ENCODE measurements around the gene FGD5.
"Not testable (repeated sequence)": the region's sequence is repeated elsewhere in the genome, so short reads cannot be mapped to it uniquely, and the experiment has no call there.

Gene FGD5

DNA sequence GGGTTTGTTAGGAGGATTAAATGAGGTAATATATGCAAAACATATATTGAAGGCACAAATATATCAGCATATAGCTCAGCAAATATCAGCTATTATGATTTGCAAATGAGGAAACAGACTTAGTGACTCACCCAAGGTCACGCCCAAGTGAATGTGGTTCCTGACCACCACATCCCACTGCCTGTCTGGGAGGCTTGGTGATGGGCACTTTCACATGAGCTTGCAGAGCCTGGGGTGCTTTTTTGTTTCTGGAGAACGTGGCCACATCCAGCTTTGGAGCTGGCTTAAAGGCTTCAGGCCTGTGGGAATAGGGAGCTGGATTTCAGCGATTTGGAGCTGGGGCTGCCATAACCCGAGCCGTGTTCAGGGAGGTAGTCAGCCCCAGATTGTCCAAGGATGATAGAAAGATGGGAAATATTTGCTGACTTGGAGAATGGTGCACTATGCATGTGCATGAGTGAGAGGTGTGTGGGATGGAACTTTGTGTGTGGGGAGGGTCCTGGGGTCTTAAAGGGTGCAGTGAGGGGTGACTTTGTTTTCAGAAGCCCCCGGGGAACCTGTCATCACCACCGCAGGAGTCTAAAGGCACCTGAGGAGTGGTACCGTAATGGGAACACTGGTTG lies 12.0 kb upstream of the FGD5 start:
- peak; percentile 1 to 26 for DNase-seq

DNA sequence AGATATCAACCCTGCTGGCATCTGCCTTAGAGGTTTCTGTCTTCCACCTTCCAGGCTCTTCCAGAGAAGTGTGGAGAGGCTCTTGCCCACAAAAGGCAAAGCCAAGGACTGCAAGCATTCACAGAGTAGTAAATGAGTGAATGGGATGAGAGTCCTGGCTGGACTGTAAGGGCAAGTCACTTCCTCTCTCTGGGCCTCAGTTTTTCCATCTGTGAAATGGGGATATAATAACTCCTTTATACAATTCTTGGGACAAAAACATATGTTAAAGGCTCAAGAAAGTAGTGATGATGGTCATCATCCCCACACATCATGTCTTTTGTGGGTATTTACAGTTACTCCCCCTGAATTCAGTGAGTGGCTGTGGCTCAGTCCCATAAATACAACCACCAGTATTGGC lies 10.7 kb upstream of the FGD5 start:
- no peak for DNase-seq

DNA sequence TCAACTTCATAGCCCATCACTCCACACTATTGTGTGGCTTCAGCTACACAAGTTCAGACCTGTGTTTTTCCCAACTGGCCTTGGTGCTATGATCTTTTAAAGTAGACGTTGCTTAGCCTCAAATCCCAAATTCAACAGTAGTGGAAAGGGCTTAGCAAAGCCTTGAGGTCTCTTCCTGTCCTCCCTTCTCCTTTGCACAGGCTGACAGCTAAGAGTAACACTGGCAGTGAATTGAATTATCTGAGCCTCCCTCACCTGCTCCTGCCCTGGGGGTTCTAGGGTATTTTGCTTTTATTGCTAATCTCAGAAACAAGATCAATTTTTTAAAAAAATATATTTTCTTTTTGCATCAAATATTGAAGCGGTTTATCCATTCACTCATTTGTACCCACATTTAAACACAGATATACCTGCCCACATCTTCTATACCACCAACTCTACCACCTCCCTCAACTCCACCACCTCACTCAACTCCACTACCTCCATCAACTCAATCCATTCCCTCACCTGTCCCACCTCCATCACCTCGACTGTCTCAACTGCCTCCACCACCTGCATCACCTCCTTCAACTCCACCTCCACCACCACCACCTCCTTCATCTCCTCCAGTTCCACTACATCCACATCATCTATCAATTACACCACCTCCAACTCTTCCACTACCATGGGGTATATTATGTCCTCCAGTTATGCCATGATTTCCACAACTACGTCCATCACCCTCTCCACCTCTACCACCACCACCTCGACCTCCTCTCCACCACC lies 10.1 kb upstream of the FGD5 start:
- DNase-seq, result no peak

DNA sequence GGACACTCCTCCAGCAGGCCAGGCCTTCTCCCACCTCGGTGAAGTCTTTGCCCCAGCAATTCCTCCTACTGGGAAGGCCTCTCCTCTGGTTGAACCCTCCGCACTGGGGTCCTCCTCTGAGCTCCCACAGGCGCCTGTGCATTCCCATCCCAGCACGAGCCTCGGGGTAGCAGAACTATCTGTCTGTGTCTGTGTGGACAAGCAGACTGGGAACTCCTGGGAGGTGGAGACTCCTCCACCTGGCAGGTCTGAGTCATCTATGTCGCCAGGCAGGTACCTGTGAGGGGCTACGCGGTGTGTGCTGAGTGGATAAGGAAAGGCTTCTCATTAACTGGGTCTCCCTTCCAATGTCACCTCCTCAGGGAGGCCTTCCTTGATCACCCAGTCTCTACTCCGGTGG lies 9.2 kb upstream of the FGD5 start:
- not testable (repeated sequence) for DNase-seq

DNA sequence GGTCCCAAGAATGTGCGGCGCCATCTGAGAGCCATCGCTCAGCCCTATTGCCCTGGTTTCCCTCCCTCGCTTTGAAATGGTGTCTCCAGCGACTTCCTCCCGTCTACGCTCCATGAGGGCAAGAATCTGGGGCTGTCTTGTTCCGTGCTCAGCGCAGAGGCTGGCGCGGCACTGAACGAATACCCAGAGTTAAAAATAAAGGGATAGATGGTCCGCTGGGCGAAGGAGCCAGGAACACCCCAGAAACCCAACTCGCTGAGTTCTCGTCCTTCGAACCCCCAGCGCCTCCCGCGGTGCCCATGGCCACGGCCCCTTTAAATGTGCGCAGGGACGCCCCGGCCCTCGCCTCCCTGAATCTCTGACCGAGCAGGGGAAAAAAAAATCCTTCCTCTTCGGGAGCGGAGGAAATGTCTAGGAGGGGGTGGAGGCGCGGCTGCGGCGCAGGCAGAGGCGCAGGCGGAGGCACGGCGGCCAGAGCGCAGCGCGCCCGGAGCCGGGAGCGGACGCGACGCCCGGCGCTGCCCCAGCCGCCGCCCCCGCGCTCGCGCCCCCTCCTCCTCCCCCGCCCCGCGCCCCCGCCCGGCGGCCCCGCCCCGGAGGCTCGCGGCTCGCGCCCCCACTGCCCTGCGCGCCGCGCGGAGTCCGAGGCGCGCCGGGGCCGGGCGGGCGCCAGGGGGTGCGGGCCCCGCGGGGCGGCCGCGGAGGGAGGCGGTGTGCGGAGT lies 8.5 kb upstream of the FGD5 start:
- DNase-seq, result no peak

DNA sequence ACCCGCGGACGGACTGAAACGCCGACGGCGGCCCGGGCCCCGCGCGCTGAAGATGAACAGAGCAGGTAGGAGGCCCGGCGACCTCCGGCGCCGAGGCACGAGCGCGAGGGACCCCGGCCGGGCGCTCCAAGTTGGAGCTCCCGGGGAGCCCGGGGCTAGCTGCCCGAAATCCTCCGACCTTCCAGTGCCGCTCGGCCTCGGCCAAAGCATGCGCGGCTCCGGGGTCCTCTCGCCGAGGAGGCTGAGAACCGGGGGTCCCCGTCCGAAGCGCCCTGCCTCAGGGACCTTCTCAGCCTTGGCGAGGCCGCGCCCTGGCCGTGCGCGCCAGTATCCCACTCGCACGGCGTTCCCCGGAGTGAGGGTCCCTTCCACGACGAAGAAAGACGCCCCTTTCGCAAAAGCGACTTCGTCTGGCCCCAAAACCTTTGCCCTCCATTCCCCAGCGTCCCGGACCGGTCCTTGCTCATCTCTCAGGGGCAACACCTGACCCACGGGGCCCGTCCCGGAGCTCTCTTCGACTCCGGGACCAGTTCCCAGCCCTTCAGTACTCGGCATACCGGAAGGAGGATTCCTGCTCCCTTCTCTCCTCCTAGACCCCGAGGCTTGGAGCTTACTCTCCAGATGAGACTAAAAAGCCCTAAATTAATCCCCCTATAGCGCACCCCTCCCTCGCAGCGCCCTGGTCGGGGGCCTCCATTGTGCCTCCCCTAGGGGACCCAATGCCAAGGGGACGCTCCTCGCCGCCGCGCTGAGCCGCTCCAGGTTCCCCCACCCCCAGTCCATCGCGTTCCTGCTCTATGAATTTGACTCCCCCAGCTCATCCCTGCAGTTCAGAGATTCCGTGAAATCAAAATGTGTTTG lies 7.7 kb upstream of the FGD5 start:
- no peak for DNase-seq

DNA sequence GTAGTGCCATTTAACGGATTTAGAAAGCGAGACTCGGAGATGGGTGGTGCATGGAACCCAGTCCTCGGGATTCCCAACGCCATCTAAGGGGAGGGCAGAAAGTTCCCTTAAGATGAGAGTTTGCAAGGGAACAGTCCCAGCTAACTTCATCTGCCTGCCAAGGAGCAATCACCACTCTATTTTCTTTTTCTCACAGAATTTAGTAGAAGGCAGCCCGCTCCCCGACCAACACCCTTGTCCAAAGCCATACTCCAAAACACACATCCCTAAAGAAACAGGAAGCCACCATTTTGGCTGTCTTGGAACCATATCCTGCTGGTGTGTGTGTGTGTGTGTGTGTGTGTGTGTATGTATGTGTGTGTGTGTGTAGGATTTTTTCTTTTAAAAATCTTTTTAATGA lies 7.1 kb upstream of the FGD5 start:
- no peak for DNase-seq

DNA sequence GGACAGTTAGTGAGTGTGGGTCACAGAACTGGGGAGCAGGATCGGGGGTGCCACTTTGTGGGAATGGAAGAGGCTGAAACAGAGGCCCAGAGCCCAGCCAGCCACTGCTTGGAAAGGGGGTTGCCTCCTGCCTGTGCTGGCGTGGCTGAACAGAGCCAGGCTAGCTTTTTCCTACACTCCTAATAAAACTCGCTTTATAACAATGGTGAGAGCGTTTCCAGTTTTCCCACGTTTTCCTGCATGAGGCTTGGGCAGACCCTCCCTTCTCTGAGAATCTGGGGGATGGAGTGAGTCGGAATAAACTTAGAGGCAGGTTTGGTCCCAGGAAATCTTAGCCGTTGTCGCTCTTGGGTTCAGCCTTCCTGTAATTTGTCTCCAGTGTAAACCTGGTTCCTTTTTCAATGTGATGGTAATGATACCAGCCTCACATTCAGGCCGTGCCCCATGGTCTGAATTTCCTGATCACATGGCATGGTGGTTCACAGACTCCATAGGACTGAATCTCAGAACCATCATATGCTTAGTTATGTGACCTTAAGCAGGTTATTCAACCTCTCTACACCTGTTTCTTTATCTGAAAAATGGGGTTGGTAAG lies 6.5 kb upstream of the FGD5 start:
- no peak for DNase-seq

DNA sequence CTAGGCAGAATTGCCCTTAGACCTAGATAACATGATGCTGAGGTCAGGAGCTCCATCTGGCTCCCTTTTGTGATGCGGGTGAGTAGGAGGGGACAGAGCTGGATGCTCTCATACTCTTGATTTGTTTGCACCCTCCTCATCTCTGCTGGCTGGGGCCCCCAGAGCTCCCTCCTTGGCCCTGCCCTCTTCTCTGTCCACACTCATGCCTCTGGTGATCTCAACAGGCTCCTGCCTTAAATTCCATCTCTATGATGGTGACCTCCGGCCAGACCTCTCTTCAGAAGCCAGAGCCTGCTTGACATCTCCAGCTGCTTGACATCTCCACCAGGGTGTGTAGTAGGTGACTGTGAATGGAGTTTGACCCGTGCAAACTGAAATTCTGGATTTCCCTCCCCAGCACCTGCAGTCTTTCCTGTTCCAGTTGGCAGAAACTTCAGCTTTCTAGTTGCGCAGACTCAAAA lies 4.3 kb upstream of the FGD5 start:
- DNase-seq, result no peak

DNA sequence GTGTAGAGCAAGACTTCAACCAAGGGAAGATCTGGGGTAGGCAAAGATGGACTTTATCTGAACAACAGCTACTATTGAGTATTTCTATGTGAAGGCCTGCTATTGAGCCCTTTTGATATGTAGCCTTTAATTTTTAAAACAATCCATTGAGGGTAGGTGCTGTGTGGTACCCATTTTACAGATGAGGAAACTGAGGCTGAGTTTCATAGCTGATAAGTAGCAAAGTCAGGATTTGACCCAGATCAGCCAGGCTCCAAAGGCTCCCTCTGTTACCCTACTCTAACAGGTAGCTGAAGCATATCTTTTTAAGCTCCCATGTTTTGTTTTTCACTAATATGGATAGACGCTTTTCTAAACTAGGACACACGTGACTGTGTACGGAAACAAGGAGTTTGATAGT lies 2.4 kb upstream of the FGD5 start:
- no peak for DNase-seq

DNA sequence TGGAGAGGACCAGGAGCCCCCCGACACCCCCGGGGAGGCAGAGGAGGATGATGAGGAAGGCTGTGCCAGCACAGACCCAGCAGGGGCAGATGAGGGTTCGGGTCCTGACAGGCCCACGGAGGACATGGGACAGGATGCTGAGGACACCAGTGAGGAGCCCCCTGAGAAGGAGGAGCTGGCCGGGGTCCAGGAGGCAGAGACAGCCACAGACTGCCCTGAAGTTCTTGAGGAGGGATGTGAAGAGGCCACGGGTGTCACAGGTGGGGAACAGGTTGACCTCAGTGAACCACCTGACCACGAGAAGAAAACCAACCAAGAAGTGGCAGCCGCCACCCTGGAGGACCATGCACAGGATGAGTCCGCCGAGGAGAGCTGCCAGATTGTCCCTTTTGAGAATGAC lies 909 bp downstream of the FGD5 start:
- DNase-seq, result no peak

DNA sequence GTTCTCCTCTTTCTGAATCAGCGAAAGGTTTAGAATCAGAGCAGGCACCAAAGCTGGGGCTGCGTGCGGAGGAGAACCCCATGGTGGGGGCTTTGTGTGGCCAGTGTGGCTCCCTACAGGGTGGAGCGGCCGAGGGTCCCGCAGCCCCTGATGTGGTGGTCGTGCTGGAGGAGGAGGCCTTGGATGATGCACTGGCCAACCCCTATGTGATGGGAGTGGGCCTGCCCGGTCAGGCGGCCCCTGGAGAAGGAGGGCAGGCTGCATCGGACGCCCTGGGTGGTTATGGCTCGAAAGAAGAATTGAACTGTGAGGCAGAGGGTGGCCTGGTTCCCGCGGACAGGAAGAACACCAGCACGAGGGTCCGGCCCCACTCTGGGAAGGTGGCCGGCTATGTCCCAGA lies 1.4 kb downstream of the FGD5 start:
- DNase-seq, result no peak

DNA sequence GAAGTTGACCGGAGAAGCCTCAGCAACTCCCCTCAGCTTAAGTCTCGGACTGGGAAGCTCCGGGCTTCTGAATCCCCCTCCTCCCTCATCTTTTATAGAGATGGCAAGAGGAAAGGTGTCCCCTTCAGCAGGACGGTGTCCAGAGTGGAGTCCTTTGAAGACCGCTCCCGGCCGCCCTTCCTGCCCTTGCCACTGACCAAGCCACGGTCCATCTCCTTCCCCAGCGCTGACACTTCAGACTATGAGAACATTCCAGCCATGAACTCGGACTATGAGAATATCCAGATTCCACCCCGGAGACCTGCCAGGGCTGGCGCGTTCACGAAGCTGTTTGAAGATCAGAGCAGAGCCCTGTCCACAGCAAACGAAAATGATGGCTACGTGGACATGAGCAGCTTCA lies 2.4 kb downstream of the FGD5 start:
- no peak for DNase-seq

DNA sequence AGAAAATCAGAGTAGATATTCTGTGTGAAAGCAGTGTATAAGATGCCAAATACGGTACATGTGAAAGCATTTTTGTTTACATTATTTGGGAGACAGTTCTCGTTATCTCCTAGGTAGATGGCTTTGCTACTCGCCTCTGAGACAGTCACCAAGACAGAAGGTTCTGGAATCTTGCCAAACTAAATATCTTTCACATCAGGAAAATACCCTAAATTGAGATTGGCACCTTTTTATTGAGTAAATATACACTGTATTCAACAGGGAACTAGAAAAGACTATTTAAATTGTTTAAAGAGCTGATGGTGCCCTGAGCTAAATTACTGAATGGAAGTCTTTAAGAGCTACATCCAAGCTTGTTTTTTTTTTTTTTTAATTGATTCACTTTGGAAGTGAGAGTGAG lies 3.4 kb downstream of the FGD5 start:
- no peak for DNase-seq

DNA sequence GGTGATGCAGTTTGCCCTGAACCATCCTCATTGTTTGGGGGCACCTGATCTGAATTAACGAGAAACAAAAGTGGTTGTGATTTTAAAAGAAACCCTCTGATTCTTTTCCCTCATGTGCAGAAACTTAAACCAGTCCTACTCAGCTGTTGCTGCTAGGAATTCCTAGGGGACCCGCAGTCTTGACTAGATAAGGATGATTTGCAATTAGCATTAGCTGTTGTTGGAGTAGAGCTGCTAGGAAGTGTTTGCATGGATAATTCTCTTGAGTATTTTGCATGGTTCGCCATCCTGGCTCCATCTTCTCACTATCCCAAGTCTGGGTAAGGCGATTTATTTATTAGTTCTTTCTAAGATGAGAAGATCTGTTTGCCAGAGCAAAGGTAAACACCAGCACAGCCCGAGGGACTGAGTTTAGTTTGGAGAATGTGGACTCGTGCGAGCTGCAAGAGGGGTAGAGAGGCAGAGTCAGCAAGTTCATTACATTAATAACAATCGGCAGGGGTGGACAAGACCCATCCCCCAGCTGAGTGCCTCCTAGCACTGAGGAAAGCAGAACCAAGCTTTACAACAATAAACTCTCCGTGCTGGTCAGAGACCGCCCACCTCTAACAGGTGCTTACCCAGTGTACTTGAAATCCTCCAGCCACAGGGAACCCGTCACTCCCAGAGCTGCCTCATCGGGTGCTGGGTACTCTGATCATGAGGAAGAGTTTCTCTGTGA lies 4.1 kb downstream of the FGD5 start:
- DNase-seq, result no peak

DNA sequence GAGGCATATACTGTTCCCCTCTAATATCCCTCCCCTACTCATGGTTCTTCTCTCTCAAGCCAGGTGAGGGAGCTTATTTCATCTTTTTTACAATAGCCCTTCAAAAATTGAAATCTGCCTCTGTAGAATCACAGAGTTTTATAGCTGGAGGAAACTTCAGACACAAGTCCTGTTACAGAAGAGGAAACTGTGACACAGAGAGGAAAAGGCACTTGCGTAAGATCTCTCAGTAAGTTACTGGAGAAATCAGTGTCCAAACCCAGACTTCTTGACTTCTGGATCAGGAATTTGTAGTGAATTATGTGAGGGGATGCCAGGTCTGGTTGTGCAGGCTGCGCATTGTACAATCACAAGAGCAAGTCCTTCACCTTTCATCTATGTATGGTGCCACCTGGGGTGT lies 4.6 kb downstream of the FGD5 start:
- no peak for DNase-seq

DNA sequence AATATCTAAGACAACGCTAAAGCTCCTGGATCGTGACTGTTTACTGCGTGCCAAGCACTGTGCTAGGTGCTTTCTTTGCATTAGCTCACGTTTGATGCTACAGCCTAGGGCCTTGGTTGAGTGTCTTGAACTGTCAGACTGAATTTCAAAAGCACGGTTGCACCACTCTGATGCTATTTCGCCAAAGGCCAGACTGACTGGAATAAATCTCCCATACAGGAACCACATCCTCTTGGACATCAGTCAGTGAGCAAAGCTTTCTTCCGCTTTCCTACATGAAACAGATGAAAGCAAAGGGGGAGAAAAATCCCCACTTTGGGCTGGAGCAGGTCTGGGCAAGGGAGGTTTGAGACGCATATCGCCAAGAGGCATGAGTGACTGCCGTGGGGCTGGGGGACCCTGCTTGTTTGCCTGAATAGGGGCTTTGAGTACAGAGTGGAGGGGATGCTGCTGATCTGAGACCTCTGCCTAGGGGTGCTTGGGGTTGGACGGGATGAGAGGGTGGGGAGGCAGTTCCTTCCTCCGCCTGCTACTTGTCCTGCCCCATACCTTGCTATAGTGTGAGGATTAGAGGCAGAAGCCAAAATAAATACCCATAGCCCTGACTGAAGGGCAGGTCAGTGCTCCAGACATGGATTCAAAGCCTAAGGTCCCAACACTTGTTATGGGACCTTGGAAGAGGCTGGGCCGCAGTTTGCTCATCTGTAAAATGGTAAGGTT lies 5.3 kb downstream of the FGD5 start:
- no peak for DNase-seq

DNA sequence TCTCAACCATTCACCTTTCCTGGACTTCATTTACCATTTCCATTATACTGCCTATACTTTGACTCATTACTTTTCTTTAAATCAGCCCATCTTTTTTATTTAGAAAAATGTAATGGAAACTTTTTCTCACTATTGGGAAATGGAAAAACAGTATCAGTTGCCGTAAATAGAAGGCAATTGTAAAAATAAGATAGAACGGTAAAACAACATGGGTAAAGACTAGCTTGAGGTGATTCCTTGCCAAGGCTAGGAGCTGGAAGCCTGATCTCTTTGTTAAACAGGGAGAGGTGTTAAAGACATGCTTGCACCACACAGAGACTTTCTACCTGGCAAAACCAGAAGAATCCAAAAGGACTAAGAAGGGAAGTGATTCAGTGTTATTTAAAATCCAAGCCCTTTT lies 5.9 kb downstream of the FGD5 start:
- DNase-seq, result no peak

DNA sequence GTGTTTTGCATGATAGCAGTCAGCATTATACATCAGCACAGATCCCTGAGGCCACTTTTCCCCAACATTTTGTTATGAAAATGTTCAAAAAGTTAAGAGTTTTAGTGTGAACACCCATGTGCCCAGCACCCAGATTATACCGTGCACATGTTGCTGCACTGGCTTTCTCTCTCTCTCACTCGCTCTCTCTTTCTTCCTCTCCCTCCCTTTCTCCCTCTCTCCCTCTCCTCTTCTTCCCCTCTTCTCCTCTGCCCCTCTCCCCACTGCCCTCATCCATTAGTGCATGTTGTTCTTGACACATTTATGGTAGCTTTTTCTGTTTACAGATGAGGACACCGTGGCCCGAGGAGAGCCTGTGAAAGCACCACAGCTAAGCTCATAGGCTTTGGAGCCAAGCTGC lies 7.3 kb downstream of the FGD5 start:
- no peak for DNase-seq

DNA sequence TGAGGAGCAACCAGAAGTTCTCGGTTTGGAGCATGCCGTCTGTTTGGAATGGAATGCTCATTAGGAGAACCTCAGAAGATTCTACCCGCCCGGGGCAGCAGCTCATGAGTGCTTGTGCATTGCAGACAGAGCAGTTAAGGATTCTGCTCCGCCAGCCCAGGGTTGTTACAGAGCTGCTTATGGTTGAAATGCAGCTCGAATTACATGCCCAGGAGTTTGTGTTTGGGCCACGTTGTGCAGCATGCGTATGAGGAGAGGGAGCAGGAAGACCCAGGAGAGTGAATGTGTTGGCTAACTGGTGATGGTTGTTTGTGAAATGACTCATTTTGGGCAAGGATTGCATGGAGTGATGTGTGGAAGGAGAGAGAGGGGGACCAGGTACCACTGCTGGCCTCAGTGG lies 9.0 kb downstream of the FGD5 start:
- no peak for DNase-seq

DNA sequence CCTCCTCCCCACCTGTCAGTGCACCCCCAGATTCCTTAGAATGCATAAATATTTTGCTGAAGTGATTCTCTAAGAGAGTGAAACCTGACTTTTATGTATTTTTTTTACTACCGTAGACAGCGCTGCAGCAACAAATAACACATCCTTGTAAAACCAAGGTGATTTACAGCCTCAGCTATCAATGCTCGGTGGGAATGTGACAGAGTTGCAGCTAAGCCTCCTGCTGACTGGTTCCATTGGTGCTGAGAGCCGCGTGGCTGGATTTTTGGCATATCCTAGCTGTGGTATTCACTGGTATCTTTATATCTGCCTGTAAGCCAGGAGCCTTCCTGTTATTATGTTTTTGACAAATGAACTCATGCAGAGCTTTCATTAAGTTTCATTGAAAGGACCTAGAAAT lies 11.0 kb downstream of the FGD5 start:
- DNase-seq, result no peak

Data from CD4-positive, alpha-beta T cell treated with Interferon alpha-2 for 1 hour (primary cell).